D341Med (cell line): ENCODE results near the gene CD55.
"Not testable (repeated sequence)": the region's sequence is repeated elsewhere in the genome, so short reads cannot be mapped to it uniquely, and the experiment has no call there.

ENCODE experiments used
- DNase-seq: peaks from one replicate; pipeline ENCODE4 v3.0.0; 2012; ENCODE audit warnings: low spot score

Gene CD55

GRCh38 chr1:207306023-207306422 is 15.5 kb upstream of the CD55 start:
- DNase-seq: no peak

GRCh38 chr1:207306603-207307002 is 14.9 kb upstream of the CD55 start:
- DNase-seq: no peak

GRCh38 chr1:207308451-207309190 is 12.9 kb upstream of the CD55 start:
- no peak for DNase-seq

- DNase-seq: peak; percentile 27
Measured at GRCh38 chr1:207309745-207310273, 11.7 kb upstream of the CD55 start.

GRCh38 chr1:207311888-207312603 is 9.4 kb upstream of the CD55 start:
- no peak for DNase-seq

- no peak for DNase-seq
Measured at GRCh38 chr1:207312604-207312920, 8.9 kb upstream of the CD55 start.

GRCh38 chr1:207313131-207313530 is 8.3 kb upstream of the CD55 start:
- no peak for DNase-seq

- no peak for DNase-seq
Measured at GRCh38 chr1:207314816-207315215, 6.7 kb upstream of the CD55 start.

- DNase-seq: no peak
Measured at GRCh38 chr1:207315435-207315834, 6.0 kb upstream of the CD55 start.

- DNase-seq: no peak
Measured at GRCh38 chr1:207316141-207316540, 5.3 kb upstream of the CD55 start.

- no peak for DNase-seq
Measured at GRCh38 chr1:207316622-207317391, 4.7 kb upstream of the CD55 start.

GRCh38 chr1:207317561-207317960 is 3.9 kb upstream of the CD55 start:
- no peak for DNase-seq

- DNase-seq: no peak
Measured at GRCh38 chr1:207318072-207318619, 3.3 kb upstream of the CD55 start.

GRCh38 chr1:207319199-207319598 is 2.3 kb upstream of the CD55 start:
- DNase-seq: no peak

GRCh38 chr1:207320105-207320504 is 1.4 kb upstream of the CD55 start:
- DNase-seq: not testable (repeated sequence)

GRCh38 chr1:207321790-207322645 is 540 bp downstream of the CD55 start:
- DNase-seq: no peak

- no peak for DNase-seq
Measured at GRCh38 chr1:207323425-207324225, 2.1 kb downstream of the CD55 start.

GRCh38 chr1:207328004-207328403 is 6.5 kb downstream of the CD55 start:
- DNase-seq: no peak

- DNase-seq: no peak
Measured at GRCh38 chr1:207328908-207329440, 7.5 kb downstream of the CD55 start.

- no peak for DNase-seq
Measured at GRCh38 chr1:207329469-207329868, 8.0 kb downstream of the CD55 start.
